Motor neuron (in vitro differentiated cells): Measurements from ENCODE around the gene COBLL1. TPM values are rescaled to one million over a fixed set of nuclear protein-coding genes. Genes with fewer than 3 reads are reported as not detected.

Source experiments
- ATAC-seq, 8 experiments: fragments of 200-7000 bp; cut with Tn5 transposase; replicated peaks in 6 of 8; 2 replicates each; pipeline ENCODE4 v1.8.0; 2021; ENCODE audit warnings: mild to moderate bottlenecking in 8 of 8, moderate library complexity in 8 of 8
- H3K27ac ChIP-seq, 2 donors: fragments of 250-450 bp; sonication (Bioruptor Pico); 2 replicates each; pipeline ENCODE4 v1.9.0; 2021; ENCODE audit warnings: antibody characterized with exemption in 2 of 2, mild to moderate bottlenecking in 2 of 2, moderate library complexity in 1 of 2
- H3K4me1 ChIP-seq, 2 donors: fragments of 250-450 bp; sonication (Bioruptor Pico); replicated peaks in 1 of 2; 2 replicates each; pipeline ENCODE4 v1.6.1; 2021; ENCODE audit warnings: antibody characterized with exemption in 2 of 2, mild to moderate bottlenecking in 2 of 2, moderate library complexity in 1 of 2
- H3K4me3 ChIP-seq, 5 donors: fragments of 250-450 bp; sonication (Bioruptor Pico); 2 replicates each; pipeline ENCODE4 v1.9.0; 2021; ENCODE audit warnings: antibody characterized with exemption in 5 of 5, mild to moderate bottlenecking in 5 of 5, moderate library complexity in 4 of 5
- WGBS, 10 experiments: fragments of 450-650 bp; shearing (Covaris generic); methylation state at CpG; one replicate each; pipeline ENCODE4 v1.0.0; 2022; 5-methylcytosine and 5-hydroxymethylcytosine counted together
- in situ Hi-C, 9 experiments: fragments of 400-800 bp; cut with MboI; loops; one replicate each; pipeline ENCODE4 v1.15.0; 2021; ENCODE audit warnings: low sequenced_read_pairs in 9 of 9, low pct_unique_long_range_greater_than_20kb in 2 of 9; ENCODE audit not compliant: unreplicated experiment in 9 of 9
- total RNA-seq, 8 experiments: library from RNA; unstranded; fragments of 300-600 nt; gene quantifications; 2 replicates each; pipeline versions ENCODE4 v1.2.3 to v1.2.4, GENCODE V29; 2022

Gene COBLL1
- total RNA-seq, 8 experiments from 2014 or later, result 0.65 to 50.6 (median 8.1) TPM

- ATAC-seq, result no peak
- Histone ChIP-seq H3K4me1 (no peaks in the 10 kb centered on the region), H3K4me3 (no peak overlapping the region), H3K27ac (no peak overlapping the region)
- 7 to 91% (median 50%) methylated on average over 1 of the region's 1 CpG; no CpG with 5 or more reads in 1 of the 10 experiments for whole genome bisulfite sequencing, 10 experiments
- in situ Hi-C loops, result no loop called here
These were observed 163.9 kb downstream of the COBLL1 start for GRCh38 chr2:164677733-164678132.

GRCh38 chr2:164677271-164677670, 164.4 kb downstream of the COBLL1 start:
- in situ Hi-C loops, result no loop called here
- 44 to 100% (median 73%) methylated on average over 1 of the region's 1 CpG for WGBS, 10 experiments
- no peaks in the 10 kb centered on the region for H3K4me1 ChIP-seq

GRCh38 chr2:164675687-164676086, 165.9 kb downstream of the COBLL1 start:
- no peak overlapping the region for H3K27ac ChIP-seq
- ATAC-seq, result no peak
- WGBS, 10 experiments, result 64 to 100% (median 94%) methylated on average over 1 to 2 of the region's 2 CpGs; no CpG with 5 or more reads in 1 of the 10 experiments
- in situ Hi-C loops, result no loop called here
- H3K4me1 ChIP-seq, result no peaks in the 10 kb centered on the region
- no peak overlapping the region for H3K4me3 ChIP-seq

More at GRCh38 chr2:164677271-164677670, 164.4 kb downstream of the COBLL1 start:
- Histone ChIP-seq H3K27ac (no peak overlapping the region), H3K4me3 (no peak overlapping the region)
- ATAC-seq, result no peak

- Histone ChIP-seq H3K4me1 (no peaks in the 10 kb centered on the region), H3K4me3 (no peak overlapping the region), H3K27ac (no peak overlapping the region)
- in situ Hi-C loops, result no loop called here
- no peak for ATAC-seq
- WGBS, 10 experiments, result 30 to 79% (median 64%) methylated on average over 1 to 2 of the region's 2 CpGs; no CpG with 5 or more reads in 4 of the 10 experiments
These were observed 166.6 kb downstream of the COBLL1 start for GRCh38 chr2:164675027-164675426.

GRCh38 chr2:164671664-164672396, 169.8 kb downstream of the COBLL1 start:
- no peak overlapping the region for H3K27ac ChIP-seq
- in situ Hi-C loops, result no loop called here
- 71 to 92% (median 83%) methylated on average over 1 to 4 of the region's 4 CpGs; no CpG with 5 or more reads in 1 of the 10 experiments for WGBS, 10 experiments
- no peaks in the 10 kb centered on the region for H3K4me1 ChIP-seq
- H3K4me3 ChIP-seq, result no peak overlapping the region
- peak in 6 of 8 experiments; percentile 20 to 60 (median 40) for ATAC-seq

- H3K4me1 ChIP-seq, result no peaks in the 10 kb centered on the region
- H3K4me3 ChIP-seq, result no peak overlapping the region
- no peak overlapping the region for H3K27ac ChIP-seq
- no peak for ATAC-seq
- in situ Hi-C loops, result no loop called here
These were observed 172.3 kb downstream of the COBLL1 start for GRCh38 chr2:164669291-164669690.

- no peak overlapping the region for H3K27ac ChIP-seq
- H3K4me3 ChIP-seq, result no peak overlapping the region
- ATAC-seq, result no peak
- WGBS, 10 experiments, result 40 to 100% (median 90%) methylated on average over 1 to 2 of the region's 2 CpGs
- in situ Hi-C loops, result no loop called here
- no peaks in the 10 kb centered on the region for H3K4me1 ChIP-seq
These were observed 174.1 kb downstream of the COBLL1 start for GRCh38 chr2:164667566-164667965.

GRCh38 chr2:164664070-164664469, 177.6 kb downstream of the COBLL1 start:
- in situ Hi-C loops, result no loop called here
- ATAC-seq, result no peak
- Histone ChIP-seq H3K4me3 (no peak overlapping the region), H3K27ac (no peak overlapping the region), H3K4me1 (no peaks in the 10 kb centered on the region)

- 0 to 100% (median 63%) methylated on average over 1 of the region's 1 CpG; no CpG with 5 or more reads in 1 of the 10 experiments for WGBS, 10 experiments
- Histone ChIP-seq H3K4me3 (no peak overlapping the region), H3K4me1 (no peaks in the 10 kb centered on the region), H3K27ac (no peak overlapping the region)
- peak in 4 of 8 experiments; percentile 37 to 72 (median 57) for ATAC-seq
- in situ Hi-C loops, result no loop called here
These were observed 178.6 kb downstream of the COBLL1 start for GRCh38 chr2:164662868-164663631.

GRCh38 chr2:164662066-164662465, 179.6 kb downstream of the COBLL1 start:
- no peak for ATAC-seq

GRCh38 chr2:164661349-164661748, 180.3 kb downstream of the COBLL1 start:
- no peak for ATAC-seq
- Histone ChIP-seq H3K27ac (no peak overlapping the region), H3K4me3 (no peak overlapping the region), H3K4me1 (no peaks in the 10 kb centered on the region)
- in situ Hi-C loops, result no loop called here

More at GRCh38 chr2:164662066-164662465, 179.6 kb downstream of the COBLL1 start:
- no peak overlapping the region for H3K4me3 ChIP-seq
- in situ Hi-C loops, result no loop called here
- H3K27ac ChIP-seq, result no peak overlapping the region
- 67 to 90% (median 80%) methylated on average over 1 of the region's 1 CpG; no CpG with 5 or more reads in 3 of the 10 experiments for WGBS, 10 experiments
- H3K4me1 ChIP-seq, result no peaks in the 10 kb centered on the region

GRCh38 chr2:164657129-164657528, 184.5 kb downstream of the COBLL1 start:
- peak in 1 of 8 experiments; percentile 57 for ATAC-seq

GRCh38 chr2:164655750-164656149, 185.9 kb downstream of the COBLL1 start:
- 64 to 100% (median 88%) methylated on average over 1 to 2 of the region's 2 CpGs; no CpG with 5 or more reads in 1 of the 10 experiments for WGBS, 10 experiments
- no peaks in the 10 kb centered on the region for H3K4me1 ChIP-seq
- H3K4me3 ChIP-seq, result no peak overlapping the region
- in situ Hi-C loops, result no loop called here
- no peak for ATAC-seq
- H3K27ac ChIP-seq, result no peak overlapping the region

More at GRCh38 chr2:164657129-164657528, 184.5 kb downstream of the COBLL1 start:
- Histone ChIP-seq H3K4me1 (no peaks in the 10 kb centered on the region), H3K4me3 (no peak overlapping the region), H3K27ac (no peak overlapping the region)
- in situ Hi-C loops, result no loop called here
- WGBS, 10 experiments, result 50 to 100% (median 80%) methylated on average over 1 to 2 of the region's 2 CpGs; no CpG with 5 or more reads in 3 of the 10 experiments
